NCI-H345 (cell line): Measurements from ENCODE around the gene RARA.
A peak's percentile ranks its signal among the peaks of the same experiment; 100 is the strongest.

Experiments
- DNase-seq: peaks from one replicate; lab custom pipeline; 2025; lab: John Stamatoyannopoulos, UW

The RARA gene

DNA sequence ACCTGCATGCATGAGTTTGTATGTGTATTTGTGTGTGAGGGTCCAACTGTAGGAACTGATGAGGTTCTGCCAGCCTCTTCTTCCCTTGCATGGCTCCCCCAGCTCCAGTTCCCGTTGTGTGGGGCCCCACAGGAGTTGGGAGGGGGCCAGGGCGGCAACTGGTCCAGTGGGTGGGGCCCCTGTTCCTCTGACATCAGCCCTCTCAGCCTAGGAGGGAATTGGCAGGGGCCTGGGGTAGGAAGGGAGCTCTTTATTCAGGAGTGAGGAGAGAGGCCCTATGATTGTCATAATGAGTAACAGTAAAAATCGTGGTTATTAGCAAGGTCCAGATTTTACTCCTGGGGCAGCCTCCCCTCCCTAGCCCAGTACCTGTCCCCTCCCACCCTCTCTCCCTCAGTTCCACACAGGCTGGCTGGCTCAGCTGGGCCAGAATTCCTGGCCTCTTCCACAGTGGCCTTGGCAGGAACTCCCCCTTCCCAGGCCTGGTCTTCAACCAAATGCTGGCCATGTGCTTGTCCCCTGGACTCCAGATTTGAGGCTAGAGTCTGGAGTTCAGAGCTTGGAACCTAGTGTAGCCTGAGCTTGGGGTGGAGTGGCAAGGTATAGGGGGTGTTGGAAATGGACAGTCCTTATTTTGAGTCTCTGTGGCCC lies 18.9 kb downstream of the RARA start:
- no peak for DNase-seq

DNA sequence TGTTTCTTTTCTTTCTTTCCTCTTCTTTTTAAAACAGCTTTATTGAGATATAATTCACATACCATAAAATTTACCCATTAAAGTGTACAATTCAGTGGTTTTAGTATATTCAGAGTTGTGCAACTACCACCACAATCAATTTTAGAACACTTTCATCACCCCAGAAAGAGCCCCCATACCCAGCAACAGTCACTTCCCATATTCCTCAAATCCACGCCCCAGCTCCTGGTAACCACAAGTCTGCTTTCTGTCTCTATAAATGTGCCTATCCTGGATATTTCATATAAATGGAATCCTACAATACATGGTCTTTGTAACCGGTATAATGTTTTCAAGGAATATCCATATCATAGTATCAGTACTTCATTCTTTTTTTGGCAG lies 19.4 kb downstream of the RARA start:
- DNase-seq, result no peak

GRCh38 chr17:40329839-40330794 lies 21.1 kb downstream of the RARA start:
- DNase-seq, result peak; percentile 65

DNA sequence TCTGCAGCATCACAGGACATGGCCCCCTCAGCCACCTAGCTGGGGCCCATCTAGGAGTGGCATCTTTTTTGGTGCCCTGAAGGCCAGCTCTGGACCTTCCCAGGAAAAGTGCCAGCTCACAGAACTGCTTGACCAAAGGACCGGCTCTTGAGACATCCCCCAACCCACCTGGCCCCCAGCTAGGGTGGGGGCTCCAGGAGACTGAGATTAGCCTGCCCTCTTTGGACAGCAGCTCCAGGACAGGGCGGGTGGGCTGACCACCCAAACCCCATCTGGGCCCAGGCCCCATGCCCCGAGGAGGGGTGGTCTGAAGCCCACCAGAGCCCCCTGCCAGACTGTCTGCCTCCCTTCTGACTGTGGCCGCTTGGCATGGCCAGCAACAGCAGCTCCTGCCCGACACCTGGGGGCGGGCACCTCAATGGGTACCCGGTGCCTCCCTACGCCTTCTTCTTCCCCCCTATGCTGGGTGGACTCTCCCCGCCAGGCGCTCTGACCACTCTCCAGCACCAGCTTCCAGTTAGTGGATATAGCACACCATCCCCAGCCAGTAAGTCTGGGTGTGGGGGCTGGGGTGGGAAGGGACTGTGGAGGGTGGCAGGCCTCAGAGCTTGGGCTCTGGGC lies 22.0 kb downstream of the RARA start:
- DNase-seq, result no peak

DNA sequence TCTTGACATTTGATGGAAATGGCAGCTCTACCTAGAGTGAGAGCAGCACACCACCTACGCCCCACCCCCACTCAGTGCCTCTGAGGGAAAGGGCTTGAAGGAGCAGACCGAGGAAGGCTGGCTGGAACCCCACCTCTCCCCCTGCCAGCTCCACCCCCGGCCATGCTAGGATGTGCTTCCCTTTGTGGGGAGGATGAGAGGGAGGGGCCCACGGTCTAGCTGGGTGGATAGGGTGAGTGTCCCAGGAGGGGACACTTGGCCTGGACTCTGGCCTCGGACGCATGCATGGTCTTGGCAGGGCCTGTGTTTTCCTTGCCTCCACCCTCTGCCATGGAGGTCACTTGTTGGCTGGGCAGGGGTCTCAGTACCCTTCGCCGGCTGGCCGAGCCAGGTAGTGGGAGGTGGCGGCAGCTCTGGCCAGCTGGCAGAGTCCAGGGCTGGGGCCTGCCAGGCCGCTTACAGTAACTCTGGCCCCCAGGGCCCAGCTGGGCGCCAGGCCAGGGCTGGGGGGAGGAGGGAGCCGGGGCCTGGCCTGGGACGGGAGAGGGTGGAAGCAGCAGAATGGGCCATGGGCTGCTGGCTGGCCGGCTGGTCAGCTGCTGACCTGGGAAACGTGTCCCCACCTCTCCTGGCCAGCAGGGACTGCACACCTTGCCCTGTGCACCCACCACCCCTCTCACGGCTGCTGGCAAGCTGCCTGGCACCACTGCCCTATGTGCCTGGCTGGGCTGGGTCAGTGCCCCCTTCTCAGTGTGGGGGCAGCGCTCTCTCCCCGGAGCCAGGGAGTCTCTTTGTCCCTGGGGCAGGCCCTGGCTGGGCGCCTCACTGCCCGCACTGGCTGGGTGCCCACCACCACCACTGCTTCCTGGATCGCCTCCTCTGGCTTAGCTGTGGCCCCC lies 23.0 kb downstream of the RARA start:
- DNase-seq, result no peak

- no peak for DNase-seq
Measured at GRCh38 chr17:40333781-40334448, 24.9 kb downstream of the RARA start.

DNA sequence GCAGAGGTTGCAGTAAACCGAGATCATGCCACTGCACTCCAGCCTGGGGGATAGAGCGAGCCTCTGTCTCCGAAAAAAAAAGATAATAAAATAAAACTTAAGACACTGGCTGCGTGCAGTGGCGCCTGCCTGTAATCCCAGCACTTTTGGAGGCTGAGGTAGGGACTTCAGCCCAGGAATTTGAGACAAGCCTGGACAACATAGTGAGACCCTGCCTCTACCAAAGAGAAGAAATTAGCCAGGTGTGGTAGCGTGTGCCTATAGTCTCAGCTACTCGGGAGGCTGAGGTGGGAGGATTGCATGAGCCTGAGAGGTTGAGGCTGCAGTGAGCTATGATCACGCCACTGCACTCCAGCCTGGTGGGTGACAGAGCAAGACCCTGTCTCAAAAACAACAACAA lies 26.6 kb downstream of the RARA start:
- DNase-seq, result no peak

DNA sequence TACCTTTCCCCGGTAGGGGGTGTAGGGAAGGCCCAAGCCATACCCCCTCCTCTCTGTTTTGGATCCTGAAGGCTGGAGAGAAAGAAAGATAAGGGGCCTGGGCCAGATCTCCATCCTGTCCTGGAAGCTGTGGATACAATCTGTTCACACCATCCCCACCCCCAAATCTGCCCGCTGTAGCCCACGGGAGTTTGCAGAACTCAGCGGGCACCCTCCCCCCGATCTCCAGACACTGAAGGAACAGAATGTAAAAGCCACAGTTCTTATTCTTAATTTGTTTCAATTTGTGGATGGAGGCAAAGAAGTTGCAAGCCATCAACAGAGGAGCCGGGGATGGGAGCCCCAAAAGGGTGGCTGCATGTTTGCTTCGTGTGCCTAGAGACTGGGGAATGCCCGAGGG lies 28.4 kb downstream of the RARA start:
- no peak for DNase-seq

- no peak for DNase-seq
Measured at GRCh38 chr17:40338058-40338457, 29.1 kb downstream of the RARA start.

- DNase-seq, result no peak
Measured at GRCh38 chr17:40338941-40339649, 30.1 kb downstream of the RARA start.

GRCh38 chr17:40340327-40340726 lies 31.3 kb downstream of the RARA start:
- DNase-seq, result no peak

DNA sequence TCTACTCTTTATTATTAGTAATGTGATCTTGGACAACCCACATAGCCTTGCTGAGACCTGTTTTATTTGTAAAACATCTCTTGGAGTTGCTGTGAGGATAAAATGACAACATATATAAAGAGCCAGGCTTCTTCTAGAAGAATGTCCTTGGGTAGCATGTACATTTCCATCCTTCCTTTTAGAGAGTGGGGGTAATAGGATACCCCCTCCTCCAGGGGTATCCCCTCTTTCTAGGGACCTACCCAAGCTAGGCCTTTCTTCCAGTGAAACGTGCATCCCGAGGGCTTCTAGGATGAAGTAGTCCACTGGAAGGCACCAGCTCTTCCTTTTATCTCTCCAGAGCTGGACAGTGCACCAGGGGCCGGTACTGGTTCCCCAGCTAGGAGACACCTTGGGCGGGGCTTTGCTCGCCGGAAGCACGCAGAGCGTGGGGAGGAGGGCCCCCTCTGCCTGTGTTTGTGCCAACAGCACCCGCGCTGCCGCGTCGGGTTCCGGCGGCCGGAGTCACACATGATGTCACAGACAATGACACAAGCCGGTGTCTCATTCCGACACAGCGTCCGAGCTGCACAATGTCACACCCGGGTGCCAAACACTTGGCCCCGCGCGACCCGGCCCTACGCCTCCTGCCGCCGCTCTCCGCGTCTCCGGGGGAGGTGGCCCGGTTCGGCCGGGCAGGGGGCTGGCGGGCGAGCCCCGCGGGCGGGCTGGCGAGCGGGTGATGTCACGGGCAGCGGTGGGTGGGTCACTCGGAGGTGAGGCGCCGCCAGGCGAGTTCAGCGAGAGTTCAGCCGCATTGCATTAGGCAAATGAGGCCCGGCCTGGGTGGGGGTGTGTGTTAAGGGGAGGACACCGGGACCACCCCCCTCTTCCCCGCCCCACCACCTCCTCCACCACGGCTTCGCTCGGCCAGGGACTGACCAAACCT lies 32.2 kb downstream of the RARA start:
- DNase-seq, result peak; percentile 71

GRCh38 chr17:40341808-40342503 lies 33.0 kb downstream of the RARA start:
- peak; percentile 59 for DNase-seq

GRCh38 chr17:40342504-40343218 lies 33.7 kb downstream of the RARA start:
- DNase-seq, result no peak

GRCh38 chr17:40343219-40344119 lies 34.5 kb downstream of the RARA start:
- no peak for DNase-seq

- no peak for DNase-seq
Measured at GRCh38 chr17:40344421-40345160, 35.6 kb downstream of the RARA start.
